ENCODE data around the gene PTPN4.

Gene PTPN4

GRCh38 chr2:120007851-120008250 lies 248.1 kb downstream of the PTPN4 start:
- H3K4me1 ChIP-seq (ENCODE audit: low read length): peaks cover 20% of the 10 kb centered on the region

DNA sequence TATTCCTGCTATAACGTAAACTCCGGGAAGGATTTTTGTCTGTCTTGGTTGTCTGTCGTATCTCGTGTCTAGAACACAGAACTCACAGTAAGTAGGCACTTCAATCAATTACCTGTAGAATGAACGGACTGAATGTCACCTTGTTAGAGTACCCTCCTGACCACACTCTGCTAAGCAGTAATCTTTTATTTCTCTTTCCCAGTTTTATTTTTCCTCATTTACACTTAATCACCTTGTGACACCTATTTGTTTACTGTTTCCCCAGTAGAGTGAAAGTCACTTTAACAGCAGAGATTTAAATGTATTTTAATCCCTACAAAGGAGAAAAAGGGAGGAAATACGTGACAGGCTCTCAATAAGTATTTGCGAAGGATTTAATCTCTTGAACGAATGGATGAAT lies 252.6 kb downstream of the PTPN4 start:
- Histone ChIP-seq H3K27me3 (replicated peaks; ENCODE audit: insufficient read depth, low read length) (no peaks in the 10 kb centered on the region), H4K20me1 (ENCODE audit: insufficient read depth, low read length) (no peaks in the 10 kb centered on the region), H3K9me2 (replicated peaks; ENCODE audit: insufficient read depth, low read length) (no peaks in the 10 kb centered on the region), H3K4me2 (ENCODE audit: low read depth, low read length) (peak overlapping the region; percentile 88), H3F3A (ENCODE audit: insufficient read depth, low read length) (peaks cover 24% of the 10 kb centered on the region), H2AFZ (ENCODE audit: low read length) (peak overlapping the region; percentile 42; the same call in 1 of the 2 replicates), H3K4me1 (ENCODE audit: low read length) (peaks cover 16% of the 10 kb centered on the region), H3K9me3 (replicated peaks; ENCODE audit: insufficient read depth, low read length) (no peaks in the 10 kb centered on the region), H3K4me3 (ENCODE audit: low read length) (peak overlapping the region; percentile 84), H3K9ac (ENCODE audit: low read length) (peak overlapping the region; percentile 70; the same call in 1 of the 2 replicates), H3K79me2 (ENCODE audit: low read length) (peaks cover 13% of the 10 kb centered on the region), H3K36me3 (replicated peaks; ENCODE audit: insufficient read depth, low read length) (no peaks in the 10 kb centered on the region), H3K27ac (ENCODE audit: low read length) (peak overlapping the region; percentile 44; the same call in 1 of the 2 replicates)
- DNase-seq: no peak
- TF ChIP-seq EZH2 (optimal IDR thresholded peaks at IDR 0.05; ENCODE audit: low read depth, low read length): no peak
- no peak for TF ChIP-seq EZH2phosphoT487 (IDR thresholded peaks at IDR 0.05; ENCODE audit: low read length)
- TF ChIP-seq, protein P1, sequence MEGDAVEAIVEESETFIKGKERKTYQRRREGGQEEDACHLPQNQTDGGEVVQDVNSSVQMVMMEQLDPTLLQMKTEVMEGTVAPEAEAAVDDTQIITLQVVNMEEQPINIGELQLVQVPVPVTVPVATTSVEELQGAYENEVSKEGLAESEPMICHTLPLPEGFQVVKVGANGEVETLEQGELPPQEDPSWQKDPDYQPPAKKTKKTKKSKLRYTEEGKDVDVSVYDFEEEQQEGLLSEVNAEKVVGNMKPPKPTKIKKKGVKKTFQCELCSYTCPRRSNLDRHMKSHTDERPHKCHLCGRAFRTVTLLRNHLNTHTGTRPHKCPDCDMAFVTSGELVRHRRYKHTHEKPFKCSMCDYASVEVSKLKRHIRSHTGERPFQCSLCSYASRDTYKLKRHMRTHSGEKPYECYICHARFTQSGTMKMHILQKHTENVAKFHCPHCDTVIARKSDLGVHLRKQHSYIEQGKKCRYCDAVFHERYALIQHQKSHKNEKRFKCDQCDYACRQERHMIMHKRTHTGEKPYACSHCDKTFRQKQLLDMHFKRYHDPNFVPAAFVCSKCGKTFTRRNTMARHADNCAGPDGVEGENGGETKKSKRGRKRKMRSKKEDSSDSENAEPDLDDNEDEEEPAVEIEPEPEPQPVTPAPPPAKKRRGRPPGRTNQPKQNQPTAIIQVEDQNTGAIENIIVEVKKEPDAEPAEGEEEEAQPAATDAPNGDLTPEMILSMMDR (IDR thresholded peaks at IDR 0.05; ENCODE audit: low read length): no peak

More at GRCh38 chr2:120007851-120008250, 248.1 kb downstream of the PTPN4 start:
- no peak for TF ChIP-seq EZH2 (optimal IDR thresholded peaks at IDR 0.05; ENCODE audit: low read depth, low read length)
- DNase-seq: no peak
- no peaks in the 10 kb centered on the region for H3K9me3 ChIP-seq (replicated peaks; ENCODE audit: insufficient read depth, low read length)
- H4K20me1 ChIP-seq (ENCODE audit: insufficient read depth, low read length): no peaks in the 10 kb centered on the region
- no peaks in the 10 kb centered on the region for H3K9me2 ChIP-seq (replicated peaks; ENCODE audit: insufficient read depth, low read length)
- H3K4me2 ChIP-seq (ENCODE audit: low read depth, low read length): no peak overlapping the region
- peak overlapping the region; percentile 58; the same call in 1 of the 2 replicates for H3K9ac ChIP-seq (ENCODE audit: low read length)
- H3F3A ChIP-seq (ENCODE audit: insufficient read depth, low read length): peaks cover 40% of the 10 kb centered on the region
- no peaks in the 10 kb centered on the region for H3K36me3 ChIP-seq (replicated peaks; ENCODE audit: insufficient read depth, low read length)
- no peaks in the 10 kb centered on the region for H3K79me2 ChIP-seq (ENCODE audit: low read length)
- H2AFZ ChIP-seq (ENCODE audit: low read length): no peak overlapping the region
- H3K27ac ChIP-seq (ENCODE audit: low read length): peak overlapping the region; percentile 75; the same call in 1 of the 2 replicates
- no peaks in the 10 kb centered on the region for H3K27me3 ChIP-seq (replicated peaks; ENCODE audit: insufficient read depth, low read length)
- H3K4me3 ChIP-seq (ENCODE audit: low read length): 0 out of 2 replicates have a peak overlapping the region, but pooled peaks have one; percentile 54

DNA sequence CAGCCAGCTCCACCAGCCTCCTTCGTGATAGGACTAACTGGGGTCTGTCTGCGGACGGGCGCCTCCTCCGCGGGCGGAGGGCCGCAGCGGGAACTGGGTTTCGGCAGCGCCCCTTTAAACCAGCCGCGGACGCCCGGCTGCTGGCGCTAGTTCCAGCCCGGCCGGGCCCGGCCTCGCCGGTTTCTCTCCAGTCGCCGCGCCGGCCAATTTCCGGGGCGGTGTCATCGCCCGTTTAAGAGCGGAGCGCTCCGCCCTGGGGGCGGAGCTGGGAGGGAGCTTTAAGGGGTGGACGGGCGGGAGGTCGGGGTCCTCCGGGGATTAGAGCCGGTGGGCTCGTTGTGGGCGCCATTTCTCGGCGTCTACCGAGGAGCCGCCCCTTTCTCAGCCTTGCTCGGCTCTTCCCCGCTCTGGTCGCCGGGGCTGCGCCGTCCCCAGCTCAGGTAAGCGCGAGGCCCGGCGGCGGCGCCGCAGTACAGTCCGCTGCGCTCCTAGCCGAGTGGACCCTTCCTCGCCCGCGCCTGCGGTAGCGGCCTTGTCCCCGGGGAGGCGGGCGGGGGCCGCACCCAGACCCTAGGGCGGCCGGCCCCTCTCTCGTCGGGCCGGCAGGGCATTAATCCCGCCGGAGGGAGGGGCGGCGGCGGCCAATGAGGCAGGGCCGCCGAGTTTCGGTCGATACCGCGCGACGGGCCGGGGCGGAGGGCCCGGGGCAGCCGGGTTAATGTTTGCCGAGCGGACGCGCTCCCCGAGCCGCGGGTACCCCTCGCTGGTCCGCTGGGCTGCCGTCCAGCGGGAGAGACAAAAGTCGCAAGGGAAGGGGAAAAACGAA lies 253.3 kb downstream of the PTPN4 start, which contains the start of gene EPB41L5:
EPB41L5 (plus strand) TSS at position 307 of the 826 bp plus-strand sequence. CDS start 6,008 bp downstream, outside the sequence.
- Histone ChIP-seq H3K27me3 (replicated peaks; ENCODE audit: insufficient read depth, low read length) (no peaks in the 10 kb centered on the region), H3F3A (ENCODE audit: insufficient read depth, low read length) (peaks cover 19% of the 10 kb centered on the region), H3K9ac (ENCODE audit: low read length) (peak within 1 kb of the TSS; percentile 70), H4K20me1 (ENCODE audit: insufficient read depth, low read length) (no peaks in the 10 kb centered on the region), H3K4me3 (ENCODE audit: low read length) (peak within 1 kb of the TSS; percentile 84), H3K36me3 (replicated peaks; ENCODE audit: insufficient read depth, low read length) (no peaks in the 10 kb centered on the region), H2AFZ (ENCODE audit: low read length) (peak within 1 kb of the TSS; percentile 91), H3K4me1 (ENCODE audit: low read length) (peaks cover 16% of the 10 kb centered on the region), H3K79me2 (ENCODE audit: low read length) (peaks cover 13% of the 10 kb centered on the region), H3K27ac (ENCODE audit: low read length) (peak within 1 kb of the TSS; percentile 44; the same call in 1 of the 2 replicates), H3K9me3 (replicated peaks; ENCODE audit: insufficient read depth, low read length) (no peaks in the 10 kb centered on the region), H3K9me2 (replicated peaks; ENCODE audit: insufficient read depth, low read length) (no peaks in the 10 kb centered on the region), H3K4me2 (ENCODE audit: low read depth, low read length) (peak within 1 kb of the TSS; percentile 88)
- peak; percentile 93 for DNase-seq
- TF ChIP-seq EZH2 (optimal IDR thresholded peaks at IDR 0.05; ENCODE audit: low read depth, low read length) (no peak), EZH2phosphoT487 (IDR thresholded peaks at IDR 0.05; ENCODE audit: low read length) (no peak)
- TF ChIP-seq, protein P1 (IDR thresholded peaks at IDR 0.05; ENCODE audit: low read length): no peak

All from MM.1S (cell line).